Activated CD4-positive, alpha-beta T cell treated with anti-CD3 and anti-CD28 coated beads, Interleukin-2, amount 50 U/mL, for 48 hours (primary cell): ENCODE results near the gene ETV5.

ENCODE experiments used
- DNase-seq, 2 experiments: peaks; one replicate each; pipeline ENCODE4 v3.0.0-alpha.2; 2020

The ETV5 gene

DNA sequence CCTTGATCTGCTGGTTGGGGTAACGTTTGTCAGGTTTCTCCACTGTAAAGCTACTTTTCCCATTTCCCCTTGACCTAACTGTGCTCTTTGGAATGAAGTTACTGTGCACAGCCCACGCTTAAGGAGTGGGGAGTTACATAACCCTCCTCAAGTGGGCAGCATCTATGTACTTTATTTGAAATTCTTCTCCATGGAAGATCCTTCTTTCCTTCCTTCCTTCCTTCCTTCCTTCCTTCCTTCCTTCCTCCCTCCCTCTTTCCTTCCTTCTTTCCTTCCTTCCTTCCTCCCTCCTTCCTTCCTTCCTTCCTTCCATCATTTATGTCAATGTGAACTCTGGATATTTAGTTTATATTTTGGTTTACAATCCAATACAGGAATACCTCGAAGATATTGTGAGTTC, 94.0 kb downstream of the ETV5 start:
- DNase-seq, result no peak

DNA sequence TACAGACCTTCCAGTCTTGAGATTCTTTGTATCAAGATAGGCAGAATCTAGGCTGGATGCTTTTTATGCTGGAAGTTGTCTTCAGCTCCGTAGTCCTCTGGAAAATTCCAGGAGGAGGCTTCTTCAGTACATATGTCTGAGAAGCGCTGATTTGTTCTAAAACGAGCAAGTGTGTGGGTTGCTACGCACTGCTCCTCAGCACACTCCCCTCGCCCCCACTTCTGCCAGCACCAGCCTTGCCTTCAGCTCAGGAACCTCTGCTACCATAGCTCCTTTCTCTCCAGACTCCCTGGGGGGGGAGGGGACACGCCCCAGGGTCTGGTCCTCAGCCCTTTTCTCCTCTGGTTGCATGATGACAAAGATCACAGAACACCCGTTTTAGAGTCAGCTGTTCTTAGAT, 95.6 kb downstream of the ETV5 start:
- DNase-seq, result no peak

DNA sequence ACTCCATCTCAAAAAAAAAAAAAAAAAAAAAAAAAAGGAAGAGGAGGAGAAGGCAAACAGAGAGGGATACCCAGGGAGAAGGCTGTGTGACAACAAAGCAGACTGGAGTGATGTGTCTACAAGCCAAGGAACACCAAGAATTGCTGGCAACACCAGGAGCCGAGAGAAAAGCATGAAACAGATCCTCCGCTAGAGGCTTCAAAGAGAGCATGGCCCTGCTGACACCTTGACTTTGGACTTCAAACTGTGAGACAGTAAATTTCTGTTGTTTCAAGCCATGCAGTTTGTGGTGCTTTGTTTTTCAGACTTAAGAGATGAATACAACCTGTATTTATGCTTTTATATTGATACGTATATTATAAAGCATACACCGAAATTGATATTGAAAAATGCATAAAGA, 96.8 kb downstream of the ETV5 start:
- DNase-seq, result no peak

DNA sequence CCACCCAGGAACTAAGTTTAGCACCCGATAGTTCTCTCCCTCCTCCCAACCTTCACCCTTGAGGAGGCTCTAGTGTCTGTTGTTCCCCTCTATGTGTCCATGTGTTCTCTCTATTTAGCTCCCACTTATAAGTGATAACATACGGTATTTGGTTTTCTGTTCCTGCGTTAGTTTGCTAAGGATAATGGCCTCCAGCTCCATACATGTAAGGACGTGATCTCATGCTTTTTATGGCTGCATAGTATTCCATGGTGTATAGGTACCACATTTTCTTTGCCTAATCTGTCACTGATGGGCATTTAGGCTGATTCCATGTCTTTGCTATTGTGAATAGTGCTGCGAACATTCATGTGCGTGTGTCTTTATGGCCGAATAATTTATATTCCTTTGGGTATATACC, 104.2 kb downstream of the ETV5 start:
- DNase-seq, result no peak

DNA sequence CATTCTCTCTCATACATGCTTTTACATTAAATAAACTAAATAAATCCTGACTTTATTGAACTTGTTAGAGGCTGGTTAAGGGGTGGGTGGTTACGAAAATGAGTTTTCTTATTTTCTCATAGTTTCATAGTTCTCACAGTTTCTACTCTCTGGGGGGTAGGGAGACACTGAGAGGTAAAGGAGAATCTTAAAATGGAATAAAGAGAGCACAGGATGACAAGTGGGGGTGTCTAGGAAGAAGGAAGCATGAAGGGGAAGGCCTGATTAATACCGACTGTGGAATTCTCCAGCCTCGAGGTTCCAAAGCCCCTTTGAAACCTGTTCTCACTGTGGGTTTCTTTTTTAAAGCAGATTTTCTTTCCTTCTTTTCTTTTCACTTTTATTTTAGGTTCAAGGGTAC, 104.7 kb downstream of the ETV5 start:
- DNase-seq, result no peak

DNA sequence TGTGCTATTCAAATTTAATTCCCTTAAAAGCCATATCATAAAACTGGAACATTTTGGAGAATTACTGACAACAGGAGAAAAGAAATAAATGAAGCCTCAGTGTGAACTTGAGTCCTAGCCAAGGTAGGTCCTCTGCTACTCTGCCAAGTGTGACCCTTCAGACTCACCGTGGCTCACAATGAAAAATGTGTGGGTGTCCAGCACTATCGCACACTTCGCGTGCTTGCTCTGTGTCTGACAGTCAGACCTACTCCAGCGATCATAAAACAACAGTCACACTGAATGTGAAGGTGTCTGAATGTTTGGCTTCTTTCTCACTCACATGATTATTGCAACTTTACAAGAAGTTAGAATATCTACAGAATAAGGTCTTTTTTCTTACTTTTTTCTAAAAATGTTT, 105.3 kb downstream of the ETV5 start:
- DNase-seq, result no peak

DNA sequence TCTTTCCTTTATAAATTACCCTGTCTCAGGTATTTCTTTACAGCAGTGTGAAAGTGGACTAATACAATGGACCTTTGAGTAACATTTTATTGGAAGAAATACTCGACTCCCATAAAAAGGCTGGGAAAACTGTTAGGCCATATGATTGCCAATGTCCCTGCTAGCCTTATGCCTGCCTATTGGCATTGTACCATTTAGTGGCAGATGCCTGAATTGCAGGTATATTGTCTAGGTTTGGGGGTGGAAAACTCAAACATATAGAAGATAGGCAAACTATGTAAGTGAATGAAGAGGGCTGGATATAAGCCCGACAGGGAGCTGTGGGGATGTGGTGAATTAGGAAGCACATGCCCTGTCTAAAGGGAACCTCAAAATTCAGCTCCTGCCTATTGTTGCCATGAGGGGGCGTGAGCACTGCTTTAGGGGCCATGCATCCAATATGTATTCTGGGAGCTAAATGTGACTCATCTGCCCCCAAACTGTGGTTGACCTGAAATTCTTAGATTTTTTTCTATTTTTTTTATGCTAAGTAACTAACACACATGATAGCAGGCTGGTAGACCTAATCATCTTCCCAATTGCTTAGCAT, 105.9 kb downstream of the ETV5 start:
- DNase-seq, result peak; percentile 7 to 12

DNA sequence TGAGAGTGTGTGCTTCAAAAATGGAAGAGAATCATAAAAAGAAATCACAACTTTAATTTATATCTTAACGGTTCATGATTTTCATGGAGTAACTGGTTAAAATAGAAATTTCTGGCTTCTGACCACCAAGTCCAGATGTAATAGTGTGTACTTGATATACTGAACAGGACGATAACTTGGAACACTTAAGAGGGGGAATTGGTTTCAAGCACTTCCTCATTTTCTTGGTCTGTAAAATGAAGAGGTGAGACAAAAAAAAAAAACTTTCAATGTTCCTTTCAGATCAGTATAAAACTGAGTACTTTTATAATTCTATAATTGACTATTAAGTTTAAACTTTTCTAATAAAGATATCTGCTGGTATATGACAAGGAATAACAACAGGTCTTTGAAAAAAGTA, 107.0 kb downstream of the ETV5 start:
- DNase-seq, result no peak

DNA sequence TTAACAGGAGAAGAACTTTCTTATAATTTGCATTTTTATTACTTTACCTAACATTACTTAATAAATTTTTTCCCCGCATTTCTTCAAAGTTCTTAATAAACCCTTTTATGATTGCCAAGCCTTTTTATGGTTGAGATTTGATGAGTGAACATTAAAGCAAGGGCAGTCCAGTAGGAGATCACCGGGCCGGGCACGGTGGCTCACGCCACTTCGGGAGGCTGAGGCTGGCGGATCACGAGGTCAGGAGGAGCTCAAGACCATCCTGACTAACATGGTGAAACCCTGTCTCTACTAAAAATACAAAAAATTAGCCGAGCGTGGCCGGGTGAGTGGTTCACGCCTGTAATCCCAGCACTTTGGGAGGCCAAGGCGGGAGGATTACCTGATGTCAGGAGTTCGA, 109.7 kb downstream of the ETV5 start:
- no peak for DNase-seq

DNA sequence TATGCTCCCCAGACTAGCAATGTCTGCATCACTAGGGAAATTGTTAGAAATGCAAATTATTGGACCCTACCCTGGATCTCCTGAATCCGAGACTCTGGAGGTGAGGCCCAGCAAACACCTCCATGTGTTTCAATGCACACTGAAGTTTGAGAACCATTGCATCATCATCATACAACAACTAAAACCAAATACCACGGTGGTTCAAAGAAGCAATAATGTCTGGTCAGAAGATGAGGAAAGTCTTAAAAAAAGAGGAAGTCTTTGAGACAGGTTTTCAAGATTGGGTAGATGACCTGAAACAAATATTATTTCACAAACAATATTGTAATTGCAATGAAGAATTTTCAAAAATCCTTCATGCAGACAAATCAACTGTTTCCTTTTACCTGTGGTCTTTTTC, 110.8 kb downstream of the ETV5 start:
- DNase-seq, result no peak

DNA sequence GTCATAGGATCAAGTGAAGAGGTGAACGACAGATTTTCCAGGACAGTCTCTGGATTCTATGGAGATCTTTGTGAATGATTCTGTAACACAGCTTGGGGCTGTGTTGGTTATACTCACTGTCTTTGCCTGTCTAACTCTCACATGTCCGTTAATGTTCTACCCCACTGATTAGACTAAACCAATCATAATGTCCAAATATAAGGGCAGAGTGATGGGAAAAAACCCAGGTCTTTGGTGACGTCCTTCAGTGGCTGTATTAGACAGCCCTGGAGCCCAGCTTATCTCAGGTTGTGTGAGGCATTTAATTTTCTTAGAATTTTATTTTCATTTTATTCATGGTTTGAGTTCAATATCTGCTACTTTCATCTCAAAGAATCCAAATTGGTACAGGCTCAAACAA, 111.8 kb downstream of the ETV5 start:
- DNase-seq, result no peak
